Activated gamma-delta T cell treated with Interleukin-2 at 50 U/mL for 16 hours (primary cell): Measurements from ENCODE around the gene COL4A1.

Experiments
- DNase-seq: peaks from one replicate; pipeline ENCODE4 v3.0.0-alpha.2; 2020

Gene COL4A1

GRCh38 chr13:110182003-110182402 lies 125.0 kb downstream of the COL4A1 start:
- DNase-seq, result no peak

- DNase-seq, result no peak
Observed at GRCh38 chr13:110179857-110180147, 127.2 kb downstream of the COL4A1 start.

DNA sequence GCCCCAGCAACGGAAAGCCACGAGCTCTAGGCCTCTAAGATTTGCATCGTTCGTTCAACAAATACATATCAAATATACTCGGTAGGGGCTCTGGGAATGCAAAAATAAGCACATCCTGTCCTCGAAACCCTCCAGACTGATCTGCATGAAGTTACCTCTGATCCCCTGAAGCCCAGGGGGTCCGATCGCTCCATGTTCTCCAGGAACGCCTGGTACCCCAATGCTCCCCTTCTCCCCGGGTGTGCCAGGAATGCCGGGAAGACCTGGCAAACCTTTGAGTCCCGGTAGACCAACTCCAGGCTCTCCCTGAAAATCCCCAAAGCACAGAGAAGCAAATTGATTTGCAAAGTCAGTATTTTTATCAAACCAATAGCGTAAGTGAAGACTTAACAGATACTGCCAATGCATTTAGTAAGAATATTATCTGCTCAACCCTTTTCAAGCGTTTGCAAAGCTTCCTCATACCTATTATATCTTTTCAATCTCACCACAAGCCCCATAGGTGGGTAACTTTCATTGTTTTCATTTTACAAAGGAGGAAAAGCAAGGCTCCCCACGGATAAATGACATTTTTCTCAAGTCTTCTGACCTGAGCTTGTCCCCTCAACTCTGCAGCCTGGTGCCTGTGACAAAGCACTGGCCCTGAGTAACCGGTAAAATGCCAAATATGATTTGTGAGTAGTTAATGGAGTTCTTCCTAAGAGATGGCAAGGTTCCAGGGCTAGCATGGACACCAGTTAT lies 127.7 kb downstream of the COL4A1 start:
- DNase-seq, result no peak

DNA sequence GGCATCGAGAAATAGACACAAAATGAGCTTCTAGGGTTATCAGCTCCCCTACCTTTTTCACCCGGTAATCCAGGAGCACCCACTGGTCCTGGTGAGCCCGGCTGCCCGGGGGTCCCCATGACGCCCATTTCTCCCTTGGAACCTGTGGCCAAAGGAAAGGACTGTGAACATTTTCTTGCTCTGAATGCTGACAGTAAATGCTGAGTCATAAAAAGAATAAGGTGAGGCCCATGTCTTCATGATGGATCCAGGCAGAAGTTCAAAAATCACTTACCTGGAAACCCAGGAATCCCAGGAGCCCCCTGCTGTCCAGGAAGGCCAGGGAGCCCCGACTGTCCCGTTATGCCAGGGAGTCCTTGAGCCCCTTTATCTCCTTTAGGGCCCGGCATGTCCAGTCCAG lies 129.2 kb downstream of the COL4A1 start:
- DNase-seq, result no peak

DNA sequence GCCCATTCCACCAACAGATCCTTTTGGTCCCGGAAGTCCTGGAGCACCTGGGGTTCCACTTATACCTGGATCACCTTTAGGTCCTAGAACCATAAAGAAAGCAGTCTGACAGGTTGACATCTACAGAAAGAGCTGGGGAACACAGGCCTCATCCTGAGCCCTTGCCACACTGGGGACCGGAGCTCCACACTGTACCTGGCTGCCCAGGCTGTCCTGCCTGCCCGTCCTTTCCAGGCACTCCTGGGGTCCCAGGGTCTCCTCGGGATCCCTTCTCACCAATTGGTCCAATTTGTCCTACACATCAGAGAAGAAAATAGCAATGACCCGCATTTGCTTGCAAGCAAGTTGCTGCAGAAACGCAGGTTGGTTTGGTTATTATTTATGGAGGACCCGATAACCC lies 130.5 kb downstream of the COL4A1 start:
- DNase-seq, result no peak

GRCh38 chr13:110173247-110173818 lies 133.6 kb downstream of the COL4A1 start:
- DNase-seq, result no peak

DNA sequence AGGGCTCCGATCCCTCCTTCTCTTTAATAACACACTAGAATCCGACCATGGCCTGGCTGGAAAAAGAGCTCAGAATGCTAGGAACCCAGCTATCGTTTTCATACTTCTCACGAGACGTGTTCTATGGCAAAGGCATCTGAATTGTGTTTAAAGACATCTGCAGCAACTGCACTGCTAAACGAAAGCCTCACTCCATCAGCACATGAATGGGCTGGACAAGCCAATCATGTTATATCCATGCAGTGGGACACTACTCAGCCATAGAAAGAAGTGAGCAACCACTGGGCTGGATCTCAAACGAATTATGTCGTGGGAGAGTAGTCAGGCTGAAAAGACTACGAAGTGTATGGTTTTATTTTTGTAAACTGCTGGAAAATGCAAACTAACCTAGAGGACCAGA lies 136.1 kb downstream of the COL4A1 start:
- no peak for DNase-seq

- DNase-seq, result no peak
Observed at GRCh38 chr13:110170020-110170790, 136.8 kb downstream of the COL4A1 start.

DNA sequence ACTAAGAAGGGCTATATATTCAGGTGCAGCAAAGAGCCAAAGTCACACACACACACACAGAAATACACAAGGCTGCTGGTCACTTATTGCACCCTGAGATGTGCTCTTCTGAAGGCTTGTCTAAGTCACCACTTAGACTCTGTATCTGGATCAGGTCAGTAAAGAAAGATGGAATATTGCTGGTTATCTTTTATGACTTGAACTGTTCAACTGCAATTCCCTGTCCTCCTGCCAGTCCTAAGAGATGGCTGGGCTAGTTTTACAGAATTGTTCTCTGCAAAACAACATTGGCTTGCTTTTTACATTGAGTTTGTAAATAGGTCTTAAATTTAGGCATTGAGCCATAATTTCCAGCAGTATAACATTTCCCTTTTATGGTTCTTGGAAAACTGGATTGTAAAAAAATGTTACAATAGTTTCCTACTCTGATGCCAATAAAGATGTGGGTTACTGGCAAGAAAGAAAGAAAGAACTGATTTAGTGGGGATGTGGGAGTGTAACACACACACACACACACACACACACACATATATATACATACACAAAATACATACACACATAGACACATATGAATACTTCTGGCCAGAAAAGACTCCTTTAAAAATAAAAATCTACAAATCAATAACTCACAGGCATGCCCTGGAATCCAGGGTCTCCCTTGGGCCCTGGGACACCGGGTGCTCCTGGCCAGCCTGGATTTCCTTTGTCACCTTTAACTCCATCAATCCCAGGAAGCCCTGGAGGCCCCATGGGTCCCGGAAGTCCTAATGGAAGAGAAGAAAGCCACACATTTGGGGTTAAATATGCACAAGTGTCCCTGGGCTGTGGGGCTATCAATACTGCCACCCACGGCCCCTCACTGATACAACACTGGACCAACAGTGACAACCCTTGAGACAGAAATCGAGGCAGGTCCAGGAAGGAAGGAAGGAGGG lies 137.7 kb downstream of the COL4A1 start:
- no peak for DNase-seq

GRCh38 chr13:110166598-110166997 lies 140.4 kb downstream of the COL4A1 start:
- DNase-seq, result no peak

DNA sequence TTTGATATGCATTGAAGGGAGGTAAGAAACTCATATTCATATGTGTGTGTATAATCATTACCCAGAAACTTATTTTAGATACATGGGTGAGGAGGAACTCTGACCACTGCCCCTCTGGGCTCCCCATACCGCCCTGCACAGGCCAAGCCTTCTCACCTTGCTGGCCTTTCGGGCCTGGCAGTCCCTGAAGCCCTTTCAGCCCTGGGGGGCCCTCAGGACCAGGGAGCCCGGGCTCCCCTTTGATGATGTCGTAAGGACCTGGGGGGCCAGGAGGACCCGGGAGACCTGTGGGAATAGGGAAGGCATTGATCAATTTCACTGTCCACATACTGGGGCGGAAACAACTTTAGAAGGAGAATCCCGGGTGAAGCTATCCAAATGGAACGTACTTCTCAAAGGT lies 142.3 kb downstream of the COL4A1 start:
- DNase-seq, result no peak

- no peak for DNase-seq
Observed at GRCh38 chr13:110162866-110163658, 143.9 kb downstream of the COL4A1 start.

GRCh38 chr13:110162053-110162452 lies 144.9 kb downstream of the COL4A1 start:
- DNase-seq, result no peak

GRCh38 chr13:110161112-110161882 lies 145.7 kb downstream of the COL4A1 start:
- DNase-seq, result no peak

- no peak for DNase-seq
Observed at GRCh38 chr13:110158226-110158625, 148.7 kb downstream of the COL4A1 start.

DNA sequence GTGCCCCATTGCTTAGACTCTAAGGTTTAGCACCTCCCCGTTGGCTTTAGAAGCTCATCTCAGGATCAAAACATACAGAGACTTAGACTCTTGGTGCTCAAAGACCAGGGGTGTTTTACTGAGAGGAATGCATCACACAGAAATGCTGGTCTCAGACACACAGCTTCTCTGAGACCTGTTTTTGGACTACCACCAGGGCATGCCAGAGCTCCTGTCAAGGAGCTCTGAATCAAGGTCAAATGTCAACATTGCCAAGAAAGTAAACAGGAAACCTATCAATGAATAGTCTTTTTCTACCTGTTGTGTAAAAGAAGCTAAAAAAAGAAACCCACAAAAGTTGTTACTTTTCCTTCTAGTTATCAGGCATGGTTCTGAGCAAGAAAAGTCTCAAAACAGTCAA lies 149.2 kb downstream of the COL4A1 start:
- DNase-seq, result no peak

DNA sequence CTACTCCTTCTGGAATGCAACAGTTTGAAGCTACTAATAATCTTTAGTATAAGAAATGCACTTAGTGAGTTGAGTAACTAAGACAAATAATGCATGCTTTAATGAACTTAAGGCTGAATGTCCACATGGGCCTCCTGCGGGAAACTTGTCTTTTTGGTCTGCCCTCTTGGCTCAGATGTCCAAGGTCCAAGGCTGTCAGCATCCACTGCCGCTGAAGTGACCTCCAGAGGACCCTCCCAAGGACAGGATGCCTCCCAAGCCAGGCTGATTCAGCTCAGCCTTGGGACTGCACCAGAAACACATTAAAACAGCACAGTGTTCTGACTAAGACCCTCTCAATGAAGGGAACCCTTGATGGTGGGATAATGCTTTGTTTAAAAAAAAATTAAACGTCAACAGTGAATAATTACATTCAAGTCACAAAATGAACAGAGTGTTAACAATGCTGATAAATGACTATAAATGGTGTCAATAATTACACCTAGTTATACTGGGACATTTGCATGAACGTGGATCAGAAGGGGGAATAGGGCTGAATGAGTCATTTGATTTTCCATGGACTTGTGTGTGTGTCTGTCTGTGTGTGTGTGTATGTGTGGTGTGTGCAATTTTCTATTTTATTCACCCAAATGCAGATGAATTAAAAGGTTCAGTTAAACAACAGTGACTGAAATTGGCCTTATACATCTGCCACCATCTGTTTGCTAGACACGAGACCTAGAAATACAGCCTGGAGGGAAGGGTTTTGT lies 150.5 kb downstream of the COL4A1 start:
- no peak for DNase-seq

DNA sequence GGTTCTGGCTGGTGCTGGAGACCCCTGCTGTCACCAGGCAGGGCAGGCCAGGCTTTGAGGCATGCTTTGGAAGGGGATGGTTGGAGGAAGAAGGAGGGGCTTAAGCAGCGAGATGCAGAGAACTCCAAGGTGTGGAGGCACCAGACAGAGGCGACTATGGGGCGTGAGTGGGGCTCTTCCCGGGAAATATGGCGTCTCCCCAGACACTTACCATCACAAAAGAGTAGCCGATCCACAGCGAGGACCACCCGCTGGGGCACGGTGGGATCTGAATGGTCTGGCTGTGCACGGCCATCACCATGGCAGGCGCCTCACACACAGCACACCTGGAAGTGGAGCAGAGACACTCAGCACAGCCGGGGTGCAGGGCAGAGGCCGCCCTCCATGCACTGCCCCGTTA lies 151.9 kb downstream of the COL4A1 start:
- DNase-seq, result no peak

- no peak for DNase-seq
Observed at GRCh38 chr13:110154410-110154933, 152.5 kb downstream of the COL4A1 start.

GRCh38 chr13:110152351-110152750 lies 154.6 kb downstream of the COL4A1 start:
- DNase-seq, result no peak

- no peak for DNase-seq
Observed at GRCh38 chr13:110151462-110151861, 155.5 kb downstream of the COL4A1 start.
